ENCODE data around the gene GOLGA6L7. TPM values are rescaled to one million over a fixed set of nuclear protein-coding genes. Genes with fewer than 3 reads are reported as not detected.

Gene GOLGA6L7
- polyA plus RNA-seq, 10 donors, result 0.08 to 0.56 (median 0.31) TPM; not detected in 5

Other genes with a start within 250 kb of the GOLGA6L7 start
- 1 to 10 TPM in 8 of 10 donors, under 1 TPM in 2; 0.60 to 2.6 (median 1.1) TPM for gene GOLGA8M, start 136.2 kb downstream of the GOLGA6L7 start, polyA plus RNA-seq (ENCODE audit: insufficient read length in 10 of 10)
- 10 to 100 TPM in 1 of 10 donors, 1 to 10 TPM in 9; 3.1 to 12.7 (median 4.7) TPM for gene APBA2, start 37.3 kb upstream of the GOLGA6L7 start, polyA plus RNA-seq (ENCODE audit: insufficient read length in 10 of 10)

Data from muscle of back (tissue), 10 donors.